ENCODE measurements around the gene CDH10.

The CDH10 gene

DNA sequence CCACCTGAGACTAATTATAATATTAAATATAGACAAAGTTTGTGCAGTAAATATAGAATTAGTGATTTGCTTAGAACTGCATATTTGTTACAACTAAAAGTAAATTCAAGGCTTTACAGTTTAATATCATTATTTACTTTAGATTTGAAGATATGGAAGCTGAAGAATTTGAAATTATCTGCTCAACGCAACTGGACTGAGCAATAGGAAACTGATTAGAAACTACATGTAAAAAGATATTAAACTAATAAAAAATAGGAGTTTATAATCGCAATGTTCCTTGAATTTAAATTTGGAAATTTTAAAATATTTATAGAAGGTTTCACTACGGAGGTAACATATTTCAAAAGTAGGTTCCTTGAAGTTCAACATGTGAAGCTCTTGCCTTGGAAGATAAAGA lies 55.2 kb downstream of the CDH10 start:
- H3K4me3 ChIP-seq (ENCODE audit: low read length), result no peak overlapping the region
- TF ChIP-seq CTCF (conservative IDR thresholded peaks at IDR 0.05; ENCODE audit: low read depth, low read length), result no peak
- no peak for DNase-seq (ENCODE audit: low read depth)

GRCh38 chr5:24585751-24586150 lies 59.0 kb downstream of the CDH10 start:
- DNase-seq (ENCODE audit: low read depth), result no peak
- no peak for TF ChIP-seq CTCF (conservative IDR thresholded peaks at IDR 0.05; ENCODE audit: low read depth, low read length)
- no peak overlapping the region for H3K4me3 ChIP-seq (ENCODE audit: low read length)

- no peak overlapping the region for H3K4me3 ChIP-seq (ENCODE audit: low read length)
- no peak for TF ChIP-seq CTCF (conservative IDR thresholded peaks at IDR 0.05; ENCODE audit: low read depth, low read length)
- DNase-seq (ENCODE audit: low read depth), result no peak
These were observed 73.5 kb downstream of the CDH10 start for GRCh38 chr5:24571302-24571701.

GRCh38 chr5:24566933-24567332 lies 77.8 kb downstream of the CDH10 start:
- TF ChIP-seq CTCF (conservative IDR thresholded peaks at IDR 0.05; ENCODE audit: low read depth, low read length), result no peak
- no peak overlapping the region for H3K4me3 ChIP-seq (ENCODE audit: low read length)
- DNase-seq (ENCODE audit: low read depth), result no peak

DNA sequence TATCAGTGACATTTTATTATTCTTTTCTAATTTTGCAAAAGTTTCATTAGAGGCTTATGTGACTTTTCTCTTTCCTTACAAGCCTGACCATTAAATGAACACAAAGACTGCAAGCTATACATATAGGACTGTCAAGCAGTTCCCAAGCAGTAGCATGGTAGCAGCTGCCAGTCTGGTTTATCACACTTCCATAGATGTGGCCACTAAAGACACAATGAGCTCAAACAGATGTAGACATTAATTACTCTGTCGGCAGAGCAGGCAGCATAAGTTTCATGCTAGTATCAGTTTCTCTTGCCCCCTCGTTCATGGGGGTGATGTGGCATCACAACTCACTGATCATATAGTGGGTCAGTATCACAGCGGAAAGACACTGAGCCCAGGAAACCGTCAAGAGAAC lies 89.5 kb downstream of the CDH10 start:
- H3K4me3 ChIP-seq (ENCODE audit: low read length), result no peak overlapping the region
- no peak for DNase-seq (ENCODE audit: low read depth)
- no peak for TF ChIP-seq CTCF (conservative IDR thresholded peaks at IDR 0.05; ENCODE audit: low read depth, low read length)

DNA sequence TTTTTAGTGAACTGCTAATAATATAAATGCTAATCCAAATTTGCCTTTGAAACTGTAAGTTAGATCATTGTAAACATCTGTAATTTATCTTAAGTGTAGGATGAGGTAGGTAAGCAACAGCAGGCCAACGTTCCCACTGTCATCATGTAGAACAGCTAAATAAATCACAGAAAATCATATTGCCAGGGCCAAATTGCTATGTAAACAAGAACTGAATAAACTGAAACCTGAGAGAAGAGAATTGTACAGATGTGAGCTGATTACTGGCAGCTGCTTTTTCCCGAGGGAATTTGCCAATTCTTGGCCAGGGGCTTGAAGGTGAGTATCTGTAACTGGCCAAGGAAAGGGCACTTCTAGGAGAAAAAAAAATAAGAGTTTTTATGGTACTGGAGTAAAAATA lies 97.6 kb downstream of the CDH10 start:
- H3K4me3 ChIP-seq (ENCODE audit: low read length), result no peak overlapping the region
- TF ChIP-seq CTCF (conservative IDR thresholded peaks at IDR 0.05; ENCODE audit: low read depth, low read length), result no peak
- no peak for DNase-seq (ENCODE audit: low read depth)

GRCh38 chr5:24539613-24540012 lies 105.2 kb downstream of the CDH10 start:
- TF ChIP-seq CTCF (conservative IDR thresholded peaks at IDR 0.05; ENCODE audit: low read depth, low read length), result no peak
- H3K4me3 ChIP-seq (ENCODE audit: low read length), result no peak overlapping the region
- DNase-seq (ENCODE audit: low read depth), result peak; percentile 85
